HAP-1 (cell line): ENCODE results near the gene BTBD9.
A peak's percentile ranks its signal among the peaks of the same experiment; 100 is the strongest.

ENCODE experiments used
- DNase-seq, 2 experiments: peaks; one replicate each; pipeline ENCODE4 v3.0.0-alpha.2; 2016 to 2020; ENCODE audit warnings: low spot score in 2 of 2
- H3K27me3 ChIP-seq: fragments of 250-450 bp; sonication (Bioruptor Pico); 2 replicates; pipeline ENCODE4 v1.5.1; 2020; ENCODE audit warnings: low read depth, mild to moderate bottlenecking, moderate library complexity
- H3K36me3 ChIP-seq: fragments of 250-450 bp; sonication (Bioruptor Pico); replicated peaks from 2 replicates; pipeline ENCODE4 v1.5.1; 2020; ENCODE audit warnings: mild to moderate bottlenecking
- H3K4me1 ChIP-seq: fragments of 250-450 bp; sonication (Bioruptor Pico); 2 replicates; pipeline ENCODE4 v1.5.1; 2020; ENCODE audit warnings: mild to moderate bottlenecking
- H3K4me3 ChIP-seq: fragments of 250-450 bp; sonication (Bioruptor Pico); 2 replicates; pipeline ENCODE4 v1.5.1; 2020; ENCODE audit warnings: mild to moderate bottlenecking, moderate library complexity
- H3K9me3 ChIP-seq: fragments of 250-450 bp; sonication (Bioruptor Pico); 2 replicates; pipeline ENCODE4 v1.5.1; 2020; ENCODE audit warnings: mild to moderate bottlenecking, moderate library complexity
- in situ Hi-C: fragments of 300-500 bp; cut with MboI; formaldehyde crosslinking; loops from 3 replicates; pipeline ENCODE4 v1.14.3; 2020; ENCODE audit warnings: low sequenced_read_pairs, inconsistent platforms, mixed read lengths

BTBD9 gene

DNA sequence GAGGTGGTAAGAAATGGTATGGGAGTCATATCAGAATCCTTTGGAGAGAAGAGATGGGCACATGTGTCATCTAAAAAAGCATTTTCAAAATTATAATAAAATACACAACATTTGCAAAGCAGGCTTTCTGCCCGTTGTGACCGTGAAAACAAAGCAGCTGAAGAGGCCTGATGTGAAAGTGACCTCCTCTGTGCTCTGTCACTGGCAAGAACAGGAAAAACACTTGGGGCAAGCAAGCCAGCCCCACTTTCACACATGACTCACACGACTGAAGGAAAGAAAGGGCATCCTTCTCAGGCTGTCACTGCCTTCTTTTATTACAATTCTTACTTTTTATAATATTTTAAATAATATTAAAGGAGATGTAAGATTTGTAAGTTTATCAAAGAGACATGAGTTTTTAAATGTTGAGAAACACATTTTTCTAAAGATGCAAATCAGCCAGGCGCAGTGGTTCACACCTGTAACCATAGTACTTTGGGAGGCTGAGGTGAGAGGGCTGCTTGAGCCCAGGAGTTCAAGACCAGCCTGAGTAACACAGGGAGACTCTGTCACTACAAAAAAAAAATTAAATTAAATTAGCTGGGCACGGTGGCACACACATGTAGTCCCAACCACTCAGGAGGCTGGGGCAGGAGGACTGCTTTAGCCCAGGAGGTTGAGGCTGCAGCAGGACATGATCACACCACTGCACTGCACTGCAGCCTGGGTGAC lies 143.7 kb downstream of the BTBD9 start:
- Histone ChIP-seq H3K27me3 (no peaks in the 10 kb centered on the region), H3K36me3 (no peaks in the 10 kb centered on the region), H3K4me3 (no peak overlapping the region), H3K4me1 (peaks cover 10% of the 10 kb centered on the region), H3K9me3 (no peaks in the 10 kb centered on the region)
- no peak for DNase-seq
- in situ Hi-C loops: no loop called here

DNA sequence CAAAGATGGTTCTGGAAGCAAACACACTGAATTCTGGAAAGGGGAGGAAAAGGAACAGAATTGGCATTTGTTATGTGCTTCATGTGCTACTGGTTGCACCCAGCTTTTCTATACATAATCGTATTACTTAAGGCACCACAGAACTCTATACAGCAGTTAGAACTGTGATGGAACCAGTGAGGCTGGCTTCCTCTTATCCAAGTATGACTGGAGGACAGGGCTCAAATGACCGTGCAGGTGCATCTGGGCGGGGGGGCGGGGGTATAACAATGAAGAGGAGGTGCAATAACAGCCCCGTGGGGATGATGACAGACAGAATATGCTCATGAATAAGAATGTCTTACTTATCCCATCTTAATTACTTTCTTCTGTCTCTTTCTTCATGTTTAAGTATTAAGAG lies 144.2 kb downstream of the BTBD9 start:
- Histone ChIP-seq H3K27me3 (no peaks in the 10 kb centered on the region), H3K36me3 (no peaks in the 10 kb centered on the region), H3K9me3 (no peaks in the 10 kb centered on the region), H3K4me1 (peaks cover 10% of the 10 kb centered on the region), H3K4me3 (no peak overlapping the region)
- no peak for DNase-seq
- in situ Hi-C loops: no loop called here

DNA sequence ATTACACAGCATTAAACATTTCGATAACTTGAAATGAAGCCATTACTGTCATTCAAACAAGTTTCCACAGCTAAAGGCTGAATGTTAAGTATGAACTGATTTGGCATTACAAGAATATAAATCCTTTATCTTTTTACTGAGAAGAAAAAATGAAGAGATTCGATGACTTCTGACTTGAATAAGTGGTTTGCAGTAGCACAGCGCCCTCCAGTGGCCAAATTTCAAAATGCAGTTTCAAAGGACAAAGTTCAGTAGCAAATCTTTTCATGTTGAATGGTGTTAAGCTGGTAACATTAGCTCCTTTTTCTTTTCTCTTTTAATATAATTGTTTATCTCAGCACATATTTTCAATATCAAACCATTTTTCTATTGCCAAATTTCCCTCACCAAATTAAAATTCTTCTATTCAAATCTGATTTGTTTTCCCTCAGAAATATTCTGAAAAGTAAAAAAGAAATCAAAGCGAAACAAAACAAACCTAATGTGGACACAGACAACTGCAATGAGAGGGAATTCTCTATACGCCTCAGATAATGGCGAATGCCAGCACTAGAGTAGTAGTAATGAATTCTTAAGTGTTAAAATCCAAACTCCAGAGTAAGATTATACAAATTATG lies 145.7 kb downstream of the BTBD9 start:
- Histone ChIP-seq H3K36me3 (no peaks in the 10 kb centered on the region), H3K27me3 (no peaks in the 10 kb centered on the region), H3K4me1 (peaks cover 7% of the 10 kb centered on the region), H3K4me3 (no peak overlapping the region), H3K9me3 (no peaks in the 10 kb centered on the region)
- in situ Hi-C loops: no loop called here
- peak; percentile 56 to 86 for DNase-seq

DNA sequence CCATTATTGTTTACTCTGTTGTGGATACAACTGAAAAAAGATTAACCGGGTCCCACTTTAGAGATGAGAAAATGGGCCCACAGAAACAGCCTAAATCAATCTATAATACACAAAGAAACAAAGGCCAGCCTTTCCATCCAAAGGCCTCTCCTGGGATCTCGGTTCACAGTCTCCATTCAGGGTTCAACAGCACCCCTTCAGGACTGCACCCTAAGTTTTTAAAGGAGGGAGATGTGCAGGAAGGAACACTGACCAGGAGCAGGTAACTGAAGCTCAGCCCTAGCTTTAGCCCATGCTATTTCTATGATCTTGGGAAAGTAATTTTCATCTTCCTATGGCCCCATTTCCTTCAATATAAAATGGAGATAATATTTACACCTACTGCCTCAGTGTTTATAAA lies 147.7 kb downstream of the BTBD9 start:
- Histone ChIP-seq H3K4me3 (no peak overlapping the region), H3K4me1 (no peaks in the 10 kb centered on the region), H3K27me3 (no peaks in the 10 kb centered on the region), H3K9me3 (no peaks in the 10 kb centered on the region), H3K36me3 (no peaks in the 10 kb centered on the region)
- no peak for DNase-seq
- in situ Hi-C loops: no loop called here

DNA sequence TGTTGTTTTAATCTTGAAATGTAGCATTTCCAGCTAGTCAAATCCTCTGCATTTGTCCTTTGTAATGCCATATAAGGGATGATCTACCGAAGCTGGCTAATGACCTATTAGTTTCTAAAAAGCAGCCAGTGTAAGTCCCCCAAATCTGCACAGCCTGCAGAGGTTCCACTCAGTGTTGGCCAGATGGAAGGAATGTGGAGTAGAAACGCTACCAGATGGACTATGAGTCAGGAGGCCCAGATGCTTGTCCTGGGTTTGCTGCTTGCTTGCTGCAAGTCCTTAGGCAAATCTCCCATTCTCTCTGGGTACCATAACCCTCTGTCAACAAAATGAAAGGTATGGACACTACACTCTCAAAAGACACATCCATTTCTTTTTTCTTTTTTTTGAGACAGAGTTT lies 149.8 kb downstream of the BTBD9 start:
- H3K9me3 ChIP-seq: no peaks in the 10 kb centered on the region
- no peak for DNase-seq
- in situ Hi-C loops: no loop called here

DNA sequence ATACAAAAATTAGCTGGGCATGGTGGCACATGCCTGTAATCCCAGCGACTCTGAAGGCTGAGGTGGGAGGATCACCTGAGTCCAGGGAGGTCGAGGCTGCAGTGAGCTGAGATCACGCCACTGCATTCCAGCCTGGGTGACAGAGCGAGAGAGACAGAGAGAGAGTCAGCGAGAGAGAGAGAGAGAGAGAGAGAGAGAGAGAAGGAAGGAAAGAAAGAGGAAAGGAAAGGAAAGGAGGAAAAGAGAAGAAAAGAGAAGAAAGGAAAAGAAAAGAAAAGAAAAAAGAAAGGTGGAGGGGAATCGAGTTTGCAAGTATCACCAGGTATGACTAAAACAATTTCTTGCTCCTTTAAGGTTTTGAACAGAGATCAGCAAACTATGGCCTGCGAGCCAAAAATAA lies 152.3 kb downstream of the BTBD9 start:
- in situ Hi-C loops: no loop called here
- no peak overlapping the region for H3K4me3 ChIP-seq
- H3K36me3 ChIP-seq: no peaks in the 10 kb centered on the region
- no peaks in the 10 kb centered on the region for H3K27me3 ChIP-seq
- no peaks in the 10 kb centered on the region for H3K4me1 ChIP-seq
- H3K9me3 ChIP-seq: no peaks in the 10 kb centered on the region
- no peak for DNase-seq

More for the DNA sequence above, 149.8 kb downstream of the BTBD9 start:
- H3K4me3 ChIP-seq: no peak overlapping the region
- H3K36me3 ChIP-seq: no peaks in the 10 kb centered on the region
- H3K4me1 ChIP-seq: no peaks in the 10 kb centered on the region
- no peaks in the 10 kb centered on the region for H3K27me3 ChIP-seq

DNA sequence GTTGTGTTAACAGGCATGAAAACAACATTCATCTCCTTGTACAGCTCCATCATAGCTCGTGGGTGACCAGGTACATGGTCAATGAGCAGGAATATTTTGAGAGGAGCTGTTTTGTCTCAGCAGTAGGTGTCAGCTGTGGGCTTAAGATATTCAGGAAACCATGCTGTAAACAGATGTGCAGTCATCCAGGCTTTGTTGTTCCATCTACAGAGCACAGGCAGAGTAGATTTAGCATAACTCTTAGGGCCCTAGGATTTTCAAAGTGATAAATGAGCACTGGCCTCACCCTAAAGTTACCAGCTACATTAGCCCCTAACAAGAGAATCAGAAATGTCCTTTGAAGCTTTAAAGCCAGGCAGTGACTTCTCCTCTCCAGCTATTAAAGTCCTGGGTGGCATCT lies 154.2 kb downstream of the BTBD9 start:
- no peak overlapping the region for H3K4me3 ChIP-seq
- no peak for DNase-seq
- H3K9me3 ChIP-seq: no peaks in the 10 kb centered on the region
- in situ Hi-C loops: no loop called here
- H3K27me3 ChIP-seq: no peaks in the 10 kb centered on the region
- H3K4me1 ChIP-seq: no peaks in the 10 kb centered on the region
- H3K36me3 ChIP-seq: no peaks in the 10 kb centered on the region

DNA sequence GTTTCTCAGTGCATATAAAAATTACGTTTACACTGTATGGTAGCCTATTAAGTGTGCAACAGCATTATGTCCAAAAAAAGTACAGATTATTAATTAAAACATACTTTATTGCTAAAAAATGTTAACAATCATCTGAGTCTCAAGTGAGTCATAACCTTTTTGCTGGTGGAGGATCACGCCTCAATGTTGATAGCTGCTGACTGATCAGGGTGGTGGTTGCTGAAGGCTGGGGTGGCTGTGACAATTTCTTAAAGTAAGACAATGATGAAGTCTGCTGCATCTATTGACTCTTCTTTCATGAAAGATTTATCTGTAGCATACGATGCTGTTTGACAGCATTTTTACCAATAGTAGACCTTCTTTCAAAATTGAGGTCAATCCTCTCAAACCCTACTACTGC lies 155.1 kb downstream of the BTBD9 start:
- H3K36me3 ChIP-seq: no peaks in the 10 kb centered on the region
- no peak for DNase-seq
- in situ Hi-C loops: no loop called here
- no peaks in the 10 kb centered on the region for H3K27me3 ChIP-seq
- H3K4me3 ChIP-seq: no peak overlapping the region
- no peaks in the 10 kb centered on the region for H3K4me1 ChIP-seq
- no peaks in the 10 kb centered on the region for H3K9me3 ChIP-seq

DNA sequence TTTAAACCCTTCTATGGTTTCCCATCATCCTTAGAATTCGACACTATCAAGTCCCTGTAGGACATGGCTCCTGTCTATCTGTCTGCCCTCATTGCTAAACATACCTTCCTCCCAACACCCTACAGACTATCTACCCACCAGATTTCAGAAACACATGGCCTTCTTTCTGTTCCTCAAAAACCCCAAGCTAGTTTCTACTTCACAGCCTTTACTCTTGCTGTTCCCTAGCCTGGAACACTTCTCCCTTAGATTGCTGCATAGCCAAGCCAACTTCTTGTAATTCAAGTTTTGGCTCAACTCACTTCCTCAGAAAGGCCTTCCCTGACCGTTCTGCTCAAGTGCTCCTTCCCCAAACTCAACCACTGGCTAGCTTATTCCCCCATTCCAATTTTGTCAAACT lies 156.2 kb downstream of the BTBD9 start:
- in situ Hi-C loops: no loop called here
- Histone ChIP-seq H3K27me3 (no peaks in the 10 kb centered on the region), H3K4me1 (no peaks in the 10 kb centered on the region), H3K4me3 (no peak overlapping the region), H3K9me3 (no peaks in the 10 kb centered on the region), H3K36me3 (no peaks in the 10 kb centered on the region)
- no peak for DNase-seq

DNA sequence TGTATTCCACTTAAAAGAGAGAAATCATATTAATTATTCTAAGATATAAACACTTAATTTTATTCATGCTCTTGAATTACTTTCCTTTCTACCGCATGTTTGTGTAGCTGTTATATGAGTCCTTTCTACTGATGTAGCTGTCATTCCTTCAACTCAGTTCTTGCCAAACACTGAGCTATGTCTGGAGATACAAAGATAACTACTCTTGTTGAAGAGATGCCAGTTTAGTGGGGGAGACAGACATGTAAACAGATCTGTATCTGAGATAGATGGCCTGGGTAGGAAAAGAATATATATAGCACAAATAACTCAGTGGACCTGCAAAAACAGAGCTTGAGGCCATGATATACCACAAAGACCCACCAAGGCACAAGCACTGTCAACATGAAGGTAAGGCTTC lies 157.3 kb downstream of the BTBD9 start:
- in situ Hi-C loops: no loop called here
- no peaks in the 10 kb centered on the region for H3K36me3 ChIP-seq
- H3K4me1 ChIP-seq: no peaks in the 10 kb centered on the region
- H3K9me3 ChIP-seq: no peaks in the 10 kb centered on the region
- H3K4me3 ChIP-seq: no peak overlapping the region
- DNase-seq: no peak
- H3K27me3 ChIP-seq: no peaks in the 10 kb centered on the region

DNA sequence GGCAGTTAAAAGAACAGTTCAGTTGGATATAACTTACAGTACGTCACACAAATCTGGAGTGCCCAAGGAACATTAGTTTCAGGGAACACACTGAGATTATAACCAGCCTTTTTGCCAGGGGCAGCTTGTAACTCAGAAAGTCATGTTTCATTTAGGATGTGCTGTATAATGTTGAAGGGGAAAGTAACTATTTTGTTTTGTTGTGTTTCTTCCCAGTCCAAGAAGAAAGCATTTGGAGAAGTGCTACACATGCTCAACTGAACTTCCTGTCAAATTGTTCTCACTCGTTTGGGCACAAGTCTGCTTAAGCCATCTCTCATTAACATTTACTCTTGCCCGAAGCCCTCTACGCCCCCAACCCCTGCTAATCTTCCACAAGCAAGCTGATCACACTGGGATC lies 157.9 kb downstream of the BTBD9 start:
- H3K4me3 ChIP-seq: no peak overlapping the region
- H3K9me3 ChIP-seq: no peaks in the 10 kb centered on the region
- no peaks in the 10 kb centered on the region for H3K27me3 ChIP-seq
- H3K4me1 ChIP-seq: no peaks in the 10 kb centered on the region
- no peak for DNase-seq
- in situ Hi-C loops: no loop called here
- no peaks in the 10 kb centered on the region for H3K36me3 ChIP-seq

DNA sequence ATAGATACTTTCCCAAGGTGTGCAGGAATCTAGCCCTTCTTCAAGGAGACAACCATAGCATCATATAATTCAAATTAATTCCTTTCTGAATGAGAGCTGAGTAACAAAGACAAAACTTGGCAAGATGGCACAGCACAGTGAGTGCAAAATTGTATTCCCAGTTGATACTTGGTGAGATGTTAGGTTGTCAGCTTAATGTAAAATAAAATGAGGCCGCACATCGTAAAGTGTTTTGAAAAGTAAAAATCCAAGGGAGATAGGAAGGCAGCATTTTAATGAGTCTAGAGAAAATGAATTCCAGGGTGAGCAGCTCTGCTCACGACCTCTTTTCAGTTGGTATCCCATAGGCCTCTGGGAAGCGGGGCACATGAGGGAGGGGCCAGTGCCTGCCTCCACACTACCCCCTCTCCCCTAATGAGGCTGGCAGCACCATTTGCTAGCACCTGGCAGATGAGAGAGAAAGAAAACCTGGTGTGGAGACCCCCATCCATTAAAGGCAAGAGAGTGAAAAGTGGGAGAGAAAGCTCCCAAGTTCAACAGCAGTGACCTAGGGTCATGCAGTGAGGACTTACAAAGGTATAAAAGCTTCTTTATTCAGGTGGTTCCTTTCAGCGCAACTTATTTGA lies 158.4 kb downstream of the BTBD9 start:
- H3K4me3 ChIP-seq: no peak overlapping the region
- no peaks in the 10 kb centered on the region for H3K9me3 ChIP-seq
- in situ Hi-C loops: no loop called here
- no peaks in the 10 kb centered on the region for H3K4me1 ChIP-seq
- no peaks in the 10 kb centered on the region for H3K27me3 ChIP-seq
- no peak for DNase-seq
- H3K36me3 ChIP-seq: no peaks in the 10 kb centered on the region

DNA sequence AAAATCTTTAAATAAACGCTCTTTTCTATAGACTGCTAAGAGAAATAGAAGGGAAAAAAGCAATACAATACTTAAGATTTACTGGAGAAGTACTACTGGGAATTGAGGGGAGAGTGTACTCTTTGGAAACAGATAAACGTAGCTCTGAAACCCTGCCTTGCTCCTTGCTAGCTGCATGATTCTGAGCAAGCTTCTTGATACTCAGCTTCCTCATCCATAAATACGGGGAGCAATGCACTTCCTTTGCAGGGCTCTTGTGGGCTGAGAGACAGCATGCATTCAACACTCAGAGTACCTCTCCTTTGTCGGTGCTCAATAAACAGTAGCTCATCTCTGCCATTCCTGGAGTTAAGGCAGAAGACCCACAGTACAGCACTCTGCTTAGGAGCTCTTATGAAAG lies 159.7 kb downstream of the BTBD9 start:
- Histone ChIP-seq H3K4me1 (no peaks in the 10 kb centered on the region), H3K36me3 (no peaks in the 10 kb centered on the region), H3K9me3 (no peaks in the 10 kb centered on the region), H3K27me3 (no peaks in the 10 kb centered on the region), H3K4me3 (no peak overlapping the region)
- DNase-seq: no peak
- in situ Hi-C loops: no loop called here

DNA sequence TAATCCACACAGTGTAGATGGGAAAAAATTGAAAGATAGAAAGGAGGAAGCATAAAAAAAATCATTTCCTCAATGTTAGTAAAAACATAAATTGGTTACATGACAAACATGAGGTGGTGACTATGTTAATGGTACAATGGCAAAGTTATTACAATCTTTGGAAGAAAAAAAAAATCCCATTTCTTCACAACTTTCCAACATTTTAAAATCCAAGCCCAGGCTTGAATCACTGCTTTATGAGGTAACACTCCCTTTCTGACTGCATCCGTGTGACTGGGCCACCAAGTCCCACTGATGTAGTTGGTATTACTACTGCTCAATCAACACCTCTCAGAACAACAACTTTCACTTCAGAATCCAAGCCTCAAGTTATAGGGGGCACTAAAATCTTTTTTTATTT lies 160.4 kb downstream of the BTBD9 start:
- H3K4me1 ChIP-seq: no peaks in the 10 kb centered on the region
- no peaks in the 10 kb centered on the region for H3K9me3 ChIP-seq
- H3K27me3 ChIP-seq: no peaks in the 10 kb centered on the region
- in situ Hi-C loops: no loop called here
- DNase-seq: no peak
- no peak overlapping the region for H3K4me3 ChIP-seq
- no peaks in the 10 kb centered on the region for H3K36me3 ChIP-seq
